ENCODE data around the gene PIWIL4.
"Not testable (repeated sequence)": the region's sequence is repeated elsewhere in the genome, so short reads cannot be mapped to it uniquely, and the experiment has no call there.

Gene PIWIL4

GRCh38 chr11:94563176-94563847 lies 3.9 kb upstream of the PIWIL4 start:
- no peak overlapping the region for H3K27ac Mint-ChIP-seq
- H3K4me1 Mint-ChIP-seq = no peaks in the 10 kb centered on the region
- no peaks in the 10 kb centered on the region for H3K27me3 Mint-ChIP-seq
- no peaks in the 10 kb centered on the region for H3K9me3 Mint-ChIP-seq
- no peak for ATAC-seq
- no peak for DNase-seq
- no peak overlapping the region for H3K4me3 Mint-ChIP-seq

- no peak for DNase-seq
- Mint-ChIP-seq H3K27me3 (no peaks in the 10 kb centered on the region), H3K27ac (no peak overlapping the region), H3K4me1 (no peaks in the 10 kb centered on the region), H3K4me3 (no peak overlapping the region), H3K9me3 (no peaks in the 10 kb centered on the region)
- ATAC-seq = no peak
Observed at GRCh38 chr11:94563848-94564467, 3.2 kb upstream of the PIWIL4 start.

DNA sequence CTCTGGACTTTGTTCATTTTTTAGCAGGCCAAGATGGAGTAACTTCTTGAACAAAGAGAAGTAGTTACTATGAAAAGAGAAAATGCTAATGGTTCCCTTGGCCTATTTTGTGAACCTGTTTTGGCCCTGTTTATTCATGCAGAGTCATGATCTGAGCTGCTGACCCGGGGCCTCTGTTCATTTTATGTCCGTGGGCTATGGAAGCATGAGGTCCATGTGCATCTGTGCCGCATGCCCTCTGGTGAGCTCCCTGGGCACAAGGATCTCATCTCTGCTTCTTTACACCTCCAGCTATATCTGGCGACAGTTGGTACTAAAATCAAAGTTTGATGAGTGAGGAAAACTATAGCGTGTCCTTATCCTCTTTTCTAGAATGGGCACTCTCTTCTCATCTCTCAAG lies 1.0 kb downstream of the PIWIL4 start:
- H3K4me1 Mint-ChIP-seq = no peaks in the 10 kb centered on the region
- H3K27ac Mint-ChIP-seq = no peak overlapping the region

GRCh38 chr11:94568717-94569116 lies 1.5 kb downstream of the PIWIL4 start:
- ATAC-seq = no peak
- Mint-ChIP-seq H3K4me1 (no peaks in the 10 kb centered on the region), H3K27ac (no peak overlapping the region), H3K27me3 (no peaks in the 10 kb centered on the region), H3K9me3 (no peaks in the 10 kb centered on the region), H3K4me3 (no peak overlapping the region)
- no peak for DNase-seq

More for the DNA sequence above, 1.0 kb downstream of the PIWIL4 start:
- DNase-seq (no peak), ATAC-seq (no peak)
- Mint-ChIP-seq H3K27me3 (no peaks in the 10 kb centered on the region), H3K4me3 (no peak overlapping the region), H3K9me3 (no peaks in the 10 kb centered on the region)

GRCh38 chr11:94572975-94573374 lies 5.8 kb downstream of the PIWIL4 start:
- not testable (repeated sequence) for H3K9me3 Mint-ChIP-seq, H3K4me1 Mint-ChIP-seq, H3K27me3 Mint-ChIP-seq, H3K4me3 Mint-ChIP-seq, DNase-seq, ATAC-seq, H3K27ac Mint-ChIP-seq

GRCh38 chr11:94574193-94574961 lies 7.2 kb downstream of the PIWIL4 start:
- DNase-seq = no peak
- Mint-ChIP-seq H3K27me3 (no peaks in the 10 kb centered on the region), H3K4me3 (no peak overlapping the region)

GRCh38 chr11:94576306-94576705 lies 9.1 kb downstream of the PIWIL4 start:
- H3K27ac Mint-ChIP-seq = no peak overlapping the region
- ATAC-seq (no peak), DNase-seq (no peak)
- H3K4me1 Mint-ChIP-seq = no peaks in the 10 kb centered on the region
- H3K4me3 Mint-ChIP-seq = no peak overlapping the region
- no peaks in the 10 kb centered on the region for H3K9me3 Mint-ChIP-seq
- H3K27me3 Mint-ChIP-seq = no peaks in the 10 kb centered on the region

More at GRCh38 chr11:94574193-94574961, 7.2 kb downstream of the PIWIL4 start:
- ATAC-seq = no peak
- no peaks in the 10 kb centered on the region for H3K4me1 Mint-ChIP-seq
- H3K9me3 Mint-ChIP-seq = no peaks in the 10 kb centered on the region
- H3K27ac Mint-ChIP-seq = no peak overlapping the region

DNA sequence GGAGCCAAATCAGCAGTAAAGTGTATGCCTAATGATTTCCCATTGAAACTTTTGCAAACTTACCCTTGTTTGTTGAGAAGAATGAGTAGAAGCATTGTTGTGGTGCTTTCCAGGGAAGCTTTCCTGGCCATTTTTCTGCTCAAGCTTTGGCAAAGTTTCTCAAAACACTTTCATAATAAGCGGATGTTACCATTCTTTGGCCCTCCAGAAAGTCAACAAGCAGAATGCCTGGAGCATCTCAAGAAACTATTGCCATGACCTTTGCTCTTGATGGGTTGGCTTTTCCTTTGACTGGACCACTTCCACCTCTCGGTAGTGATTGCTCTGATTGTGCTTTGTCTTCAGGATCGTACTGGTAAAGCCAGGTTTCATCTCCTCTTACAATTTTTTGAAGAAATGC lies 10.7 kb downstream of the PIWIL4 start:
- no peak for ATAC-seq
- H3K27ac Mint-ChIP-seq = no peak overlapping the region
- DNase-seq = no peak
- H3K4me1 Mint-ChIP-seq = peaks cover 8% of the 10 kb centered on the region
- no peaks in the 10 kb centered on the region for H3K9me3 Mint-ChIP-seq
- no peaks in the 10 kb centered on the region for H3K27me3 Mint-ChIP-seq
- H3K4me3 Mint-ChIP-seq = no peak overlapping the region

- peak overlapping the region in 1 of 2 donors; percentile 86 for H3K27ac Mint-ChIP-seq
- no peak for DNase-seq
- peaks cover 8% of the 10 kb centered on the region for H3K4me1 Mint-ChIP-seq
- H3K27me3 Mint-ChIP-seq = no peaks in the 10 kb centered on the region
- no peak for ATAC-seq
- H3K4me3 Mint-ChIP-seq = no peak overlapping the region
- no peaks in the 10 kb centered on the region for H3K9me3 Mint-ChIP-seq
Observed at GRCh38 chr11:94581926-94582325, 14.8 kb downstream of the PIWIL4 start.

DNA sequence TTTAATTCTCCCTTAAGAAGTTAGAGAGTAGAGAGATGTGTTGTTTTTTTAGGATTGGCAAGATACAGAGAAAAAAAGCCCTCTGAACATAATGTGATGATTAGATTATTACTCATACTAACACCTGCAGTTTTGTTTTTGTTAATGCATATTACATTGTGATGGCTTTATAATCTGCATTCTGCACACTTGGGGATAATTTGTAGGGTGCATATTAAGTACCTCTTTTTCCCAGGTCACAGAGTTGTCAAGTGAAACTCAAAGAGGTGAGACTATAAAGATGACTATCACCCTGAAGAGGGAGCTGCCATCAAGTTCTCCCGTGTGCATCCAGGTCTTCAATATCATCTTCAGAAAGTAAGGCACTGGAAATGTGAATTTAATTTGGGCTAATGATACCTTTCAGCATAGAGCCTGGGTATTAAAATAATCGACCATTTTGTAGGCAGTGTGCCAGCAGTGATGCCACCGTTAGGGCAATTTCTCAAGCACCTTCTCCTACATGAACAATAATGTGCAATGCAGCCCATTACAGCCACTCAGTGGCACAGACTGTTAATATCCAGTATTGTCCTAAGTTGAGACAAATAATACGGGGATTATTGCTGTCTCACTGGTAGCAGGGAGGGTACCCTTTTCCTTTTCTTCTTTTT lies 16.2 kb downstream of the PIWIL4 start:
- Mint-ChIP-seq H3K4me1 (peaks cover 8% of the 10 kb centered on the region), H3K4me3 (no peak overlapping the region), H3K27me3 (no peaks in the 10 kb centered on the region), H3K9me3 (no peaks in the 10 kb centered on the region), H3K27ac (no peak overlapping the region)
- DNase-seq = no peak
- peak; percentile 42 for ATAC-seq

GRCh38 chr11:94583866-94584500 lies 16.8 kb downstream of the PIWIL4 start:
- no peak for ATAC-seq
- Mint-ChIP-seq H3K4me3 (no peak overlapping the region), H3K4me1 (peaks cover 8% of the 10 kb centered on the region), H3K27me3 (no peaks in the 10 kb centered on the region), H3K9me3 (no peaks in the 10 kb centered on the region), H3K27ac (peak overlapping the region in 1 of 2 donors; percentile 75)
- no peak for DNase-seq

GRCh38 chr11:94584978-94585377 lies 17.8 kb downstream of the PIWIL4 start:
- DNase-seq = no peak
- Mint-ChIP-seq H3K4me3 (no peak overlapping the region), H3K4me1 (peaks cover 8% of the 10 kb centered on the region), H3K9me3 (no peaks in the 10 kb centered on the region), H3K27ac (no peak overlapping the region), H3K27me3 (no peaks in the 10 kb centered on the region)
- ATAC-seq = no peak

GRCh38 chr11:94585399-94585798 lies 18.2 kb downstream of the PIWIL4 start:
- no peak for ATAC-seq
- Mint-ChIP-seq H3K4me1 (peaks cover 8% of the 10 kb centered on the region), H3K4me3 (no peak overlapping the region), H3K9me3 (no peaks in the 10 kb centered on the region), H3K27me3 (no peaks in the 10 kb centered on the region), H3K27ac (no peak overlapping the region)
- DNase-seq = no peak

- DNase-seq = no peak
- no peaks in the 10 kb centered on the region for H3K9me3 Mint-ChIP-seq
- no peaks in the 10 kb centered on the region for H3K27me3 Mint-ChIP-seq
- peaks cover 7% of the 10 kb centered on the region for H3K4me1 Mint-ChIP-seq
- ATAC-seq = no peak
- H3K27ac Mint-ChIP-seq = no peak overlapping the region
- H3K4me3 Mint-ChIP-seq = no peak overlapping the region
Observed at GRCh38 chr11:94586546-94586945, 19.4 kb downstream of the PIWIL4 start.

- H3K9me3 Mint-ChIP-seq = no peaks in the 10 kb centered on the region
Observed at GRCh38 chr11:94586978-94587377, 19.8 kb downstream of the PIWIL4 start.

More at GRCh38 chr11:94586978-94587377, 19.8 kb downstream of the PIWIL4 start:
- Mint-ChIP-seq H3K27me3 (no peaks in the 10 kb centered on the region), H3K4me3 (no peak overlapping the region), H3K4me1 (peaks cover 2% of the 10 kb centered on the region), H3K27ac (no peak overlapping the region)
- DNase-seq = no peak
- ATAC-seq = no peak

Data from stimulated activated naive CD8-positive, alpha-beta T cell treated with anti-CD3 and anti-CD28 coated beads, Interleukin-15, amount 100 ng/mL, for 72 hours (primary cell).